Muscle of leg (tissue), 11 donors: ENCODE data around the gene RAD51C. TPM values are rescaled to one million over a fixed set of nuclear protein-coding genes. Genes with fewer than 3 reads are reported as not detected.
"Not testable (repeated sequence)": the region's sequence is repeated elsewhere in the genome, so short reads cannot be mapped to it uniquely, and the experiment has no call there.

ENCODE experiments used
- DNase-seq: peaks from one replicate; pipeline ENCODE4 v3.0.0; 2013
- H3K27ac ChIP-seq: one replicate; pipeline ENCODE4 v1.5.1; 2013; ENCODE audit warnings: mild to moderate bottlenecking, low read length, control low read depth
- H3K27me3 ChIP-seq: one replicate; pipeline ENCODE4 v1.6.1; 2013; ENCODE audit warnings: low read length; ENCODE audit not compliant: control insufficient read depth, insufficient read depth
- H3K36me3 ChIP-seq: one replicate; pipeline ENCODE4 v1.6.1; 2013; ENCODE audit warnings: low read length; ENCODE audit not compliant: control insufficient read depth, insufficient read depth
- H3K4me1 ChIP-seq: one replicate; pipeline ENCODE4 v1.6.1; 2013; ENCODE audit warnings: low read length; ENCODE audit not compliant: control insufficient read depth, insufficient read depth
- H3K4me3 ChIP-seq: one replicate; pipeline ENCODE4 v1.5.1; 2013; ENCODE audit warnings: low read length, control low read depth
- H3K9me3 ChIP-seq: replicated peaks from 2 replicates; pipeline ENCODE4 v1.6.1; 2013; ENCODE audit warnings: low read depth, low read length; ENCODE audit not compliant: control insufficient read depth
- WGBS: methylation state at CpG from one replicate; pipeline ENCODE4 v1.1.5; 2013; ENCODE audit warnings: missing lambda C conversion rate; ENCODE audit not compliant: insufficient coverage; 5-methylcytosine and 5-hydroxymethylcytosine counted together
- polyA plus RNA-seq, 8 donors: library from polyadenylated mRNA; unstranded; fragments of 120-200 nt; gene quantifications; one replicate each; pipeline versions ENCODE4 v1.2.1 to v1.2.3, GENCODE V29; 2013; ENCODE audit warnings: inconsistent platforms in 1 of 8, low replicate concordance in 1 of 8; ENCODE audit not compliant: insufficient read length in 8 of 8, insufficient read depth in 1 of 8
- total RNA-seq: library from RNA; stranded (reverse); fragments of 120-200 nt; gene quantifications from one replicate; pipeline ENCODE4 v1.2.4, GENCODE V29; 2013

The RAD51C gene
- total and polyA plus RNA-seq, 9 donors = 24.6 to 33.3 (median 28.3) TPM

DNA sequence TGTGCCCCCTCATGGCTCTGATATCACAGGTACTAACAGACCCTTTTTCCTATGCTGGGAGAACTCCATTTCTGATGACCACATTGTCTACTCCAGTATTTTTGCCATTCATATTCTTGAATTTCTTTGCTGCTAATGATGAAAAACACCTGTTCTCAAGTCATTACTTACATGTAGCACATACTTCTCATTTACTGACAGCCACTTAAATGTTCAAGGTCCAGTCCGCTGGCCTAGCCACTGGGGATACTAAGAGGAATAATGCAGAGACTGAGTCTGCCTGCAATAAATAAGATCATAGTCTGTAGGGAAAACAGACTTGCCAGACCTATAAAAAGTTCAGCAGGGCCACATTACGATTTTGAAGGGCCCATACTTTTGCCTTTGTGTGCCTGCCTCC, 28.1 kb upstream of the RAD51C start:
- DNase-seq = no peak
- H3K27ac ChIP-seq = no peak overlapping the region
- H3K4me1 ChIP-seq = no peaks in the 10 kb centered on the region
- no peaks in the 10 kb centered on the region for H3K36me3 ChIP-seq
- no peaks in the 10 kb centered on the region for H3K9me3 ChIP-seq
- 20% methylated on average over 1 of the region's 2 CpGs for WGBS
- no peaks in the 10 kb centered on the region for H3K27me3 ChIP-seq
- H3K4me3 ChIP-seq = no peak overlapping the region

DNA sequence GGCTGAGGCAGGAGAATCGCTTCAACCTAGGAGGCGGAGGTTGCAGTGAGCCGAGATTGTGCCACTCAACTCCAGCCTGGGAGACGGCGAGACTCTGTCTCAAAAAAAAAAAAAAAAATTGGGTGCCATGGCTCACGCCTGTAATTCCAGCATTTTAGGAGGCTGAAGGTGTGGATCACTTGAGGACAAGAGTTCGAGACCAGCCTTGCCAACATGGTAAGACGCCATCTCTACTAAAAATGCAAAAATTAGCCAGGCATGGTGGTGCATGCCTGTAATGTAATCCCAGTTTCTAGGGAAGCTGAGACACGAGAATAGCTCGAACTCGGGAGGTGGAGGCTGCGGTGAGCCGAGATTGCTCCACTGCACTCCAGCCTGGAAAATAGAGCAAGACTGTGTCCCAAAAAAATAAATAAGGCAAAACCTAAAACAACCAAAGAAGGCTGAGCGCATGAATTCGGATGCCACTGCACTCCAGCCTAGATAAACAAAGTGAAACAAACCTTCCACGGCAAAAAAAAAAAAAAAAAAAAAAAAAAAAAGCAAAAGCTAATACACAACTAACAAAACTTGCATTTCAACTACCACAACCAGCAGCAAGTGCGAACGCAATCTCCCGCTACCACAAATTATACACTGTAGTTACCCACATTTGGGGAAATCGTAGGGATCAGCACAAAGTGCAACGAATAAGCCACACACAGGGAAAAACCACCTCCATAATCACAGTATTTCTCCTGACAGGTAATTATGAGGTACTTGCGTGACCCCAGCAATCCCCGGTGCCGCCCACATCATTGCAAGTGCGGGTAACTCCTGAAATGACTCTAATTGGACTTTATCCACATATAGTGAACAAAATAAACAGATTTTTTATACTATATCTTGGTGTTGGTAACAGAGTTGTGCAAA, 26.2 kb upstream of the RAD51C start:
- Histone ChIP-seq H3K4me1 (no peaks in the 10 kb centered on the region), H3K36me3 (no peaks in the 10 kb centered on the region), H3K9me3 (no peaks in the 10 kb centered on the region), H3K4me3 (no peak overlapping the region), H3K27ac (no peak overlapping the region), H3K27me3 (no peaks in the 10 kb centered on the region)
- WGBS = 95% methylated on average over 14 of the region's 25 CpGs
- no peak for DNase-seq

- Histone ChIP-seq H3K27me3 (no peaks in the 10 kb centered on the region), H3K36me3 (no peaks in the 10 kb centered on the region), H3K9me3 (no peaks in the 10 kb centered on the region), H3K4me3 (no peak overlapping the region), H3K4me1 (no peaks in the 10 kb centered on the region), H3K27ac (peak overlapping the region; percentile 42)
- DNase-seq = peak; percentile 71
- WGBS = 57% methylated on average over 14 of the region's 19 CpGs
These were observed 25.5 kb upstream of the RAD51C start for GRCh38 chr17:58666858-58667267.

DNA sequence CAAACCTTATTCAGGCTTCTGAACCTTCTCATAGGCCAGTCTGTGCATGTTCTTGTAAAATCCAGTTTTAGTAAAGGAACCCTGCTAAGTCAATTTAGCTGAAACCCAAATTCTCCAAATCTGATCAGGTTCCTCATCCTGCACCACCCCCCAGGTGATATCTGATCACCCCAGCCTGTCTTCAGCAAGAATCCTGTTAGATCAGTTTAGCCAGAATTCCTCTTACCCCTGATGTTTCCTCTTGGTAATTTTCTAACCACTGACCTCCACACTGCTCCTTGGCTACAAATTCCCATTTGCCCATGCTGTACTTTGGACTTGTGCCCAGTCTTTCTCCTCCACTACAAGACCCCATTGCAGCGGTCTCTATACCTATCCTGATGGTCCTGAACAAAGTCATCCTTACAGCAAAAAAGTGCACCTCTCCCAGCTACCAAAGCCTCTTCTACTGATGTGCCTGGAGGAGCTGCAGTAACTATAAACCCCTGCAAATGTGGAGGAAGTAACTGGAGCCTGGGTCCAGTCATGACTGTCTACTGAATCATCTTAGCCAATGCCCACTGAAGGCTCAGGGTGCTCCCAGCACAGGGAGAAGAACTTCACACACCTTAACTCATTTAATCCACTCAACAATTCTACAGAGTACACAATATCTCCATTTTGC, 24.3 kb upstream of the RAD51C start:
- DNase-seq = no peak
- no CpG with 5 or more reads among the region's 1 CpG for WGBS
- H3K36me3 ChIP-seq = no peaks in the 10 kb centered on the region
- H3K4me1 ChIP-seq = no peaks in the 10 kb centered on the region
- H3K9me3 ChIP-seq = no peaks in the 10 kb centered on the region
- H3K4me3 ChIP-seq = no peak overlapping the region
- no peaks in the 10 kb centered on the region for H3K27me3 ChIP-seq
- no peak overlapping the region for H3K27ac ChIP-seq

DNA sequence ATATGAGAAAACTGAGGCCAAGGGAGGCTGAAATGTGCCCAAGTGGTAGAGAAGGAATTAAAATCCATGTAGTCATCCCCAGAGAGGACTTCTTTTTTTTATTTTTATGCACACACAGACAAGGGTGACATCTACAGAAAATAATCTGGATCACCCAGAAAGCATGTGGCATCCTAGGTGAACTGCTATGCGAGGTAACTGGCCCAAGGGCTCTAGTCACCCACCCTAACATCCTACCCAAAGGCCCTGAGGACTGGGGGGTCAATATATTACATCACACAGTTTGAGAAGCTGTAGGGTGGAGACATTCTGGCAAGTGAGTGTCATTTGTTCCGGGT, 23.8 kb upstream of the RAD51C start:
- no CpG with 5 or more reads among the region's 2 CpGs for WGBS
- Histone ChIP-seq H3K9me3 (no peaks in the 10 kb centered on the region), H3K4me3 (no peak overlapping the region), H3K27me3 (no peaks in the 10 kb centered on the region), H3K36me3 (no peaks in the 10 kb centered on the region), H3K27ac (no peak overlapping the region), H3K4me1 (no peaks in the 10 kb centered on the region)
- no peak for DNase-seq

DNA sequence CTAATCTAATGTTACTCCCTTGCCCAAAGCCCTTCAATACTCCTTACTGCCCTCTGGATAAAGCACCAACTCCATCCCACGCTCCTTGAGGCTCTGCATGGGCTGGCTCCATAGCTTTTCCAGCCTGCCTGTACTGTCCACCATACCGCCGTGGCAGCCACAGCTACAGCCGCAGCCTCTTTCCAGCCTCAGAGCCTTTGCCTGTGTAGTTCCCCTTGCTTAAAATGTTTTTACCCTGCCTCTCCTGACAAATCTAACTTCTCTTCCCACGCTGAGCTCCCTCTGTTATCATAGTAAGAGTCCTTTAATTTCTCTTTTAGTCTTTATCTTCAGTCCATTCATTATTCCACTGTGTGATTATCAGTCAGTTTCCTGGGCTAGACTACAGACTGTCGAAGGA, 22.5 kb upstream of the RAD51C start:
- WGBS = 67% methylated on average over 5 of the region's 6 CpGs
- no peak overlapping the region for H3K27ac ChIP-seq
- no peaks in the 10 kb centered on the region for H3K9me3 ChIP-seq
- H3K36me3 ChIP-seq = no peaks in the 10 kb centered on the region
- H3K4me3 ChIP-seq = no peak overlapping the region
- no peaks in the 10 kb centered on the region for H3K27me3 ChIP-seq
- no peak for DNase-seq
- H3K4me1 ChIP-seq = no peaks in the 10 kb centered on the region

DNA sequence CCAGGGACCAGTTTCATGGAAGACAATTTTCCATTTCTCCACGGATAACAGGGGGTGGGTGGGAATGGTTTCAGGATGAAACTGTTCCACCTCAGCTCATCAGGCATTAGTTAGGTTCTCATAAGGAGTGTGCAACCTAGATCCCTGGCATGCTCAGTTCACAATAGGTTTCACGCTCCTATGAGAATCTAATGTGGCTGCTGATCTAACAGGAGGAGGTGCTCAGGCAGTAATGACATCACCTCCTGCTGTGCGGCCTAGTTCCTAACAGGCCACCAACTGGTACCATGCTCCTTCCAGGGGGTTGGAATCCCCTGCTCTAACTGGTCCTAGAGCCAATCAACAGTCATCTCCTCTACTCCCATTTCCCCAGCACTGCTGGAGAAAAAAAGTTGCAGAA, 20.4 kb upstream of the RAD51C start:
- no peak overlapping the region for H3K4me3 ChIP-seq
- H3K4me1 ChIP-seq = no peaks in the 10 kb centered on the region
- no peak overlapping the region for H3K27ac ChIP-seq
- H3K9me3 ChIP-seq = no peaks in the 10 kb centered on the region
- DNase-seq = no peak
- no peaks in the 10 kb centered on the region for H3K36me3 ChIP-seq
- no peaks in the 10 kb centered on the region for H3K27me3 ChIP-seq
- WGBS = 70% methylated on average over 2 of the region's 3 CpGs

- no peak overlapping the region for H3K27ac ChIP-seq
- H3K9me3 ChIP-seq = no peaks in the 10 kb centered on the region
- WGBS = 52% methylated on average over 3 of the region's 4 CpGs
- H3K4me3 ChIP-seq = no peak overlapping the region
- H3K4me1 ChIP-seq = no peaks in the 10 kb centered on the region
- no peak for DNase-seq
- H3K27me3 ChIP-seq = no peaks in the 10 kb centered on the region
- no peaks in the 10 kb centered on the region for H3K36me3 ChIP-seq
These were observed 15.1 kb upstream of the RAD51C start for GRCh38 chr17:58677194-58677880.

GRCh38 chr17:58678287-58678686, 14.1 kb upstream of the RAD51C start:
- H3K36me3 ChIP-seq, DNase-seq, H3K4me1 ChIP-seq, H3K27ac ChIP-seq, H3K4me3 ChIP-seq, H3K9me3 ChIP-seq, H3K27me3 ChIP-seq: not testable (repeated sequence)
- 100% methylated on average over 1 of the region's 5 CpGs for WGBS
